GM18505 (cell line): ENCODE results near the gene SLC4A4.

ENCODE experiments used
- ATAC-seq: cut with Tn5 transposase; IDR thresholded peaks from one replicate; pipeline ENCODE4 v1.9.1; 2021; ENCODE audit not compliant: unreplicated experiment
- POLR2A ChIP-seq: IDR thresholded peaks from 4 replicates; pipeline ENCODE4 v1.6.1; 2011; ENCODE audit warnings: borderline replicate concordance; ENCODE audit not compliant: insufficient read depth, insufficient read length; ENCODE audit errors: extremely low read depth

Gene SLC4A4

DNA sequence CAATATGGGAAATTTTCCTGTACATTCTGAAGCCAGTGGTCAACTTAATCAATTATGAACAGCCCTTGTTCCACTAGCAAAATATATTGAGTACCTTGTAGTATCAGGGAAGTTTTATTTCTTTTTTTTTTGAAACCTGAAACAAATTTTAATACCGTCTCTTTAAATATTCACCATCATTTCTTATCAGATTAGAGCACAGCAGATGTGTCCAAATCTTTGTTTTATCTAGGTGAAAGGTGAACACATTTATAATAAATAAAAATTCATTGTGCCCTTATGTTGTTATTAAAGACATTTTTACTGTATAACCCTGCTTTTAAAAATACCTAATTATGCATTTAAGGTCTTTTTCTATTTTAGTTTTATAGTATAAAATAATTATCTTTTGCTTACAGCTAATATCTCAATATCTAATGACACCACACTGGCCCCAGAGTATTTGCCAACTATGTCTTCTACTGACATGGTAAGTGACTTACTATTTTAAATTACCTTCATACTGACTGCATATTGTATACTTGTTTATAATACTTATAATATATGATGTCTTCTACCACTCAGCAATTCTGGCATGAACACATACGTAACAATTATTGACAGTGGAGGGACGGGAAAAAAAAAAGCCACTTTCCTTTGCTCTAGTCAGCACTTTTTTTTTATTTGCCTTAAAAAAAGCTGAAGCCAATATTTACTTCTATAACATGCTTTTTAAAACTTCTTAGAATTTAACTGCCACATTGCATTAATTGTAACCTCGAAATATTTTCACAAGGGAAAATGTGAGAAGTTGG lies 147.9 kb downstream of the SLC4A4 start:
- no peak for ATAC-seq
- TF ChIP-seq POLR2A, result no peak

DNA sequence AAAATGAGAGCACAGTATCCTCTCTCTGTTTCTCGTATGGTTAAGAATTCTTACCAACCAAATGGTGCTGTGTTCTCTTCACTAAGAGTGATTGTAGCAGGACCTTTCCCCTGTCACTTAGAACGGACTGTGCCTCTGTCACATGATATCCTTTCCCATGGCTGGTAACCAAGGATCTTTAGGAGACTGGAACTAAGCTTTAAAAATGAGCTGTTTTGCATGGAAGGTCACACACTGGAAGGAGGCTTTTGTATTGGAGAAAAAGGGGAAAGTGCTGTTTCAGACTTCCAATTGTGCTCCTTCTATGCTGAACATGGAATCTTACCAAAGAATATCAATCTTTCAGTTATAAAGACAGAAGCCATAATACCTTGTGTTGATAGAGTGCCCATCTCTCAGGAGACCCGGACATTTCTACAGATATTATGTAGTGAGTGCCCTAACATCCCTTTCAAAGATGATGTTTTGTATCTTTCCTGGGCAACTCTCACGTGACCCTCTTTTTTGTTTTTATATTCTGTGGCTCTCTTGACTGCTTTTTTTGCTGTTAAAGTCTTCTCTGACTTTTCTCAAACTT lies 148.6 kb downstream of the SLC4A4 start:
- ATAC-seq, result no peak
- no peak for TF ChIP-seq POLR2A

DNA sequence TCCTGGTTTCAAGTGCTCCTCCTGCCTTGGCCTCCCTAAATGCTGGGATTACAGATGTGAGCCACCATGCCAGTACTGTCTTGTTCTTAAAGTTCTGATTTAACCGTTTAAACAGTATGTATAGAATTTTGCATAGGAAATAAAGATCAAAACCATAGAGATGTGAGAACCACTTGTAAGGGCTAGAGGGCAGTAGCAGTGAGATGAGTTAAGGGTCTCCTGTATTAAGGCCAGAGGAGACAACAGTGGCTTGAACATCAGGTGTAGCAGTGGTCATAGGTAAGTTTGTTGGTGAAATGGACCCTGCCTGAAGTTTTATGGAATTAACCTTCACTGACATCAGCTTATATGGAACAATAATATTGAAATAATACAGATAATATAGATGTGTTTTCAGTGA lies 155.7 kb downstream of the SLC4A4 start:
- no peak for ATAC-seq
- no peak for TF ChIP-seq POLR2A

DNA sequence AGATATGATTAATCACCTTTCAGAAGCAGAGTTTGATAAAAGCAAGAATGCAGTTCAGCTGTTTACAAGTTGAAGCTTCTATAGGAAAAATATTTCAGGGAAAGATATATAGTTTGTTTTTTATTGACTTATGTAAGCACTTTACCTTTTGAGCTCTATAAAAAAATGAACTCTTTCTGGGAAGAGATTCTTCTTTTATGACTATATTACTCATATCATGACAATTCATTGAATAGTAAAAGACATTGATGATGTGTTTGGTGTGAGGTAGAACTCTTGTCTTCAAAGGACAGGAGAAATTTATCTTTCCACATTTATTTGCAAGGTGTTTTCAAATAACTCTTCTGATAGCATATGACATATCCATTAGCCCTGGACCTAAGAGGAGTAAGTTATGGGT lies 156.6 kb downstream of the SLC4A4 start:
- ATAC-seq, result no peak
- no peak for TF ChIP-seq POLR2A

DNA sequence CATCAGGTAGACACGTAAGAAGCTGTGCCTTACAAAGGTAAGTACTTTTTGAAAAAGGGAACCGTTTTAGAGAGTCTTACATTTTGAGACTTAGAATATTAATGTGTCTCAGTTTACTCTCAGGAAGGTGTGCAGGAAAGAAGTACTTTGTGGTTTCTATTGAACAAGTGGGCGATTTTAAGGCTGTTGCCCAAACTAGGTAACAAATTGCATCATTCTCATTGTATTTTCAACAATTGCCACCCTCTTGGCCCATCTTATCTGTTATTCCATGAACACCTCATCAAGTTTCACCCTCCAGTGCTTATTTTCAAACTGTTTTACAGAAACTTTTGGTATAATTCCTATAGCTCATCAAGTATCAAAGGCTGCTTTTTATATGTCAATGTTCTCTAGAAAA lies 158.3 kb downstream of the SLC4A4 start:
- no peak for TF ChIP-seq POLR2A
- ATAC-seq, result no peak

DNA sequence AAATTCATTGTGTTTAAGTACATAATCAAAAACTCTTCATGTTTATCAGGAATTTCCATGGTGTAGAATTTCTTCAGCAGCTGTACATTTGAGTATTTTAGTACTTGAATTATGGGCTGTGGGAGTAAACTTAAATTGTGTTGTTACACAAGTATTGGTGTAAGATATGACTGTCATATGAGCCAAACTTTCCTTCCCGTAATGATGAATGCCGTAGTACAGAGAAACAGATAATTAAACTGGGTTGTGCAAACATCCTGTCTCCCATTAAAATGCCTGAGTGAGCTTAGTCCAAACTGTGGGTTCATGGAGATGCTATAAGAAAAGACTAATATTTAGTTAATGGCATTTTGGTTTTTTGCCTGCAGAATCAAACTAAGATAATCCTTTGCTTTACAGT lies 159.2 kb downstream of the SLC4A4 start:
- no peak for ATAC-seq
- TF ChIP-seq POLR2A, result no peak

DNA sequence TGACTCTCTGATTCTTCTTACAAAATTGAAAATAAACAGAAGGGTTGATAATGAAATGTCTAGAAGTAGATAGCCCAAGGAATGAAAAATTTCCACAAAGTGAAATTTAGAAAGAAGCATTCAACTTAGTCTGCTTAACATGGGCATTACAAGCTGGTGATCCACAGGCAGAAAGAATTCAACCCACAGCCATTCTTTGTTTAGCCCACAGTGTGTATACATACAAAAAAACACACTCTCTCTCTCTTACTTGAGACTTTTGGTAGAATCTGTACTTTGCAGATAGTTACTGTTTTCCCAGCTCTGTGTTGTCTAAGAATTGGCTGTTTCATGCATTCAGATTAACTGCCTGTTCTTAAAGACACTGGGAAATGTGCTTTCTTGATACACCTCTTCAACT lies 159.8 kb downstream of the SLC4A4 start:
- TF ChIP-seq POLR2A, result no peak
- no peak for ATAC-seq

DNA sequence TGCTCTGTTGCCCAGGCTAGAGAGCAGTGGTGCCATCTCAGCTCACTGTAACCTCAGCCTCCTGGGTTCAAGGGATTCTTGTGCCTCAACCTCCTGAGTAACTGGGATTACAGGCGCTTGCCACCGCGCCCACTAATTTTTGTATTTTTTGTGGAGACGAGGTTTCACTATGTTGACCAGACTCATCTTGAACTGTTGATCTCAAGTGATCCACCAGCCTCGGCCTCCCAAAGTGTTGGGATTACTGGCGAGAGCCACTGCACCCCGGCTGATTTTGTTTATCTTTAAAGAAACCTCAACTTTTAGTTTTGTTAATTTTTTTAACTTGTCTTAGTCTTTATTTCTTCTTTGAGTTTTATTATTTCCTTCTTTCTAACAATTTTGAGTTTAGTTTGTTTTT lies 163.2 kb downstream of the SLC4A4 start:
- ATAC-seq, result no peak
- no peak for TF ChIP-seq POLR2A

DNA sequence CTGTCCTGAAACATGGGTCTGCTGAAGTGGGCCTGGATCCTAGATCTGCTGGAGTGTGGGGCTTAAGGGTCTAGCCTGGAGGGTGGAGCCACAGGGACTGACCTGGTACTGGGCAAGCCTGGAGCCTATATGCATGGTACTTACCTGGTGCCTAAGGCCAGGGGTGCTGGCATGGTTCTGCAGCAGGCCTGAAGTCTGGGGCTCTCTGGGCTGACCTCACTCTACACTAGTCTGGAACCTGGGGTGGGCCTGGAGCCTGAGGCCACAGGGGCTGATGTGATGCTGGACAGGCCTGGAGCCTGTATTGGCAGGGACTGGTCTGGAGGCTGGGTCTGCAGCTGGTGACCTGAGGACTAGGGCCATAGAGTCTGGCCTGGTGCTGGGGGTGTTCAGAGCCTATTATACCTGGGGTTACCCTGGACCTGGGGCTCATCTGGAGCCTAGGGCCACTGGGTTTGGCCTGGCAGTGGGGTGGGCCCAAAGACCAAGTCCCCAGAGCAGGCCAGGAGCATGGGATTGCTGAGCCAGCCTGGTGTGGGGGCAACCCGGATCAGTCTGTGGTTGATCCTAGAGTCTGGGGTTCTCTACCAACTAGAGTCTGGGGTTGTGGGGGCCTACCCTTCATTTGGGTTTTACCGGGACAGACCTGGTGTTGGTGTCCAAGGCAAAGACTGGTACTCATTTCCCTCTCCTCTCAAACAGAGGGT lies 179.6 kb downstream of the SLC4A4 start:
- TF ChIP-seq POLR2A, result no peak
- ATAC-seq, result no peak

DNA sequence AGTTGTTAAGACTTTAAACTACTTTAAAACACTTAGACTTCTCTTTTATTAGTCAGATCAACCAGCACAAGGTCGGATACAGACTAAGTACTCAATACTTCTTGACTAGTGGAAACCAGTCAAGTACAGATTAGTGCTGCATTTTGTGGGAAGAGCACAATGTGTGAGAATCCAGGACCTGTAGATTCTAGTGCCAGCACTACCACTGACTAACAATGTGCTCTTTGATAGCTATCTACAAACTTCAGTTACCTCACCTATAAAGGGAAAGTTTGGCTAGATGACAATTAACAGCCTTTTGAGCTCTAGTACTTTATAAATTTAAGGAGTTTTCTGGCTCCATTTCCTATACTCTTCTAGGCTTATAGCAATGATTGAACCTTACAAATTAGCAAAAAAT lies 181.5 kb downstream of the SLC4A4 start:
- no peak for ATAC-seq
- no peak for TF ChIP-seq POLR2A

DNA sequence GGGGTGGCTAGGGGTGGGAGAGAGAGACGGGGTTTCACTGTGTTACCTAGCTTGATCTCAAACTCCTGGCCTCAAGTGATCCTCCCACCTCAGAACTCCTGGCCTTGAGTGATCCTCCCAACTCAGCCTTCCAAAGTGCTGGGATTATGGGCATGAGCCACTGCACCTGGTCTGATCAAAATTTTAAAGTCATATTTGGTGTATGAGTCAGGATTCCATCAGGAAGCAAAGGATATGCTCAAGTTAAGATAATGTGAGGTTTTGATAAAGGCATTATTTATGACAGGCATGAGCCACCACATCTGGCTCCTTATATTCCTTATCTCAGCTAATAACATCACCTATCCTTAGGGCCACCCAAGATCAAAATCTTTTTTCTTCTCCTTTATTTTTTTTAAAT lies 182.0 kb downstream of the SLC4A4 start:
- no peak for ATAC-seq
- TF ChIP-seq POLR2A, result no peak

DNA sequence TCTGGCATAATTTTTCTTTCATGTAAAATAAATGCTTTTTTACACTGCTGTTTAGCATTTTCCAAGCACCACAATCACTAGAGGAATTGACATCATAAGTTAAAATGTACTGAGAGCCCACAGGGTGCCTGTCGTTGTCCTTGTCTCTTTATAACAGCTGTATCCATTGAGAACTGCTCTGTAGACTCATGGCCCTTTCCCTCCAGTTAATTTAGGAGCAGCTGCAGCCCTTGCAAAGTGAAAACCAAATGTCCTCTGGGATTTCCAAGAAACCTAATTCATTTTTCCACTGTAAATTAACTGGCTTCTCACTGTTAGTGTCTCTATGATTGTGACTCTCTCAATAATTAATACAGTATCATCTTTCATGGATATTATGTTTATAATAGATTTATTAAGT lies 185.9 kb downstream of the SLC4A4 start:
- ATAC-seq, result no peak
- no peak for TF ChIP-seq POLR2A

DNA sequence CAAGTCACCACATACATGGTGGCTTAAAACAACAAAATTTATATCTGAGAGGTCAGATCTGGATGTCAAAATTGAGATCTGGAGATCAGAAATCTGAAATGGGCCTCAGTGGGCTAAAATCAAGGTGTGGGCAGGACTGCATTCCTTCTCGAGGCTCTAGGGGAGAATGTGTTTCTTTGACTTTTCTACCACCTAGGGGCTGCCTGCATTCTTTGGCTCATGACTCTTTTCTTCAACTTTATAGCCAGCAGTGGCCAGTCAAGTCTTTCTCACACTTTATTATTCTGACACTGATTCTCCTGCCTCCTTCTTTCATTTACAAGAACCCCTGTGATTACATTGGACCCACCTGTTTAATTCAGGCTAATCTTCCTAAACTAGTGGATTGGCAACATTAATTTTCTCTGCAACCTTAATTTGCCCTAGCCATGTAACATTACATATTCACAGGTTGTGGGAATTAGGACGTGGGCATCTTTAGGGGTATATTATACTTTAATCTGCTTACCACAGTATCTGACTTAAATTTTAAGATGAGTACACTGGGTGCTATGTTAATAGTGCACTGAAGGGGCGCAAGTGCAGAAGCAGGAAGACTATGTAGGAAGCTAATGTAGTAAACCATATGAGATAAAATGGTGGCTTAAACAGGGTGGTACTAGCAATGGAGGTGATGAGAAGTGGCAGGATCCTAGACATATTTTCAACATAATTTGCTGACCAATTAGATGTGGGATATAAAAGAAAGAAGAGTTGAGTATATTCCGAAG lies 188.0 kb downstream of the SLC4A4 start:
- no peak for TF ChIP-seq POLR2A
- peak; percentile 50 for ATAC-seq
